ENCODE measurements around the gene BCL11B. TPM values are rescaled to one million over a fixed set of nuclear protein-coding genes. Genes with fewer than 3 reads are reported as not detected.

The BCL11B gene
- total and polyA plus RNA-seq, 4 donors: 0.04 to 0.42 (median 0.16) TPM

DNA sequence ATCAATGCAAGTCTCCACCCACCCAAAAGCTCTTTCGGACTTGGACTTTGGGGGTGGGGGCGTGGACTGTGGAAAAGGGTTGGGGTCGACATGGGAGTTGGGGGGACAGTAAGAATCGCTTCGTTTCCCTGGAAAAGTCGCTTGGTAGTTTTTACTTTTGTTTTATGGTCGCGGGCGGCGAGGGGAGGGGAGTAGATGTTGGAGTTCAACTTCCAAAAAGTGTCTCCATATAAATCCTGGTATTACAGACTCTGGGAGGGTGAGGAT, 568 bp upstream of the BCL11B start:
- Histone ChIP-seq H3K4me3 (ENCODE audit: low read depth in 1 of 3, low read length in 3 of 3) (peak overlapping the region in 1 of 3 donors; percentile 49), H3K36me3 (ENCODE audit: control insufficient read depth in 4 of 4, insufficient read depth in 3 of 4, low read depth in 1 of 4, low read length in 3 of 4) (no peaks in the 10 kb centered on the region), H3K27ac (ENCODE audit: low read depth in 1 of 2, low read length in 2 of 2) (no peak overlapping the region), H3K9ac (ENCODE audit: low read depth in 1 of 2, low read length in 2 of 2) (no peak overlapping the region), H3K4me1 (ENCODE audit: control insufficient read depth in 4 of 4, insufficient read depth in 4 of 4, low read length in 3 of 4) (peaks cover 31 to 43% (median 33%) of the 10 kb centered on the region in 4 donors), H3K27me3 (ENCODE audit: control insufficient read depth in 4 of 4, insufficient read depth in 4 of 4, low read length in 3 of 4) (peaks cover 0 to 15% (median 6%) of the 10 kb centered on the region in 4 donors), H3K9me3 (ENCODE audit: control insufficient read depth in 4 of 4, low read length in 3 of 4) (no peaks in the 10 kb centered on the region)
- WGBS: 5% methylated on average over 10 of the region's 10 CpGs
- TF ChIP-seq TAF1 (conservative IDR thresholded peaks at IDR 0.05) (no peak), JUND (IDR thresholded peaks at IDR 0.05) (no peak), HNF4G (IDR thresholded peaks at IDR 0.05) (no peak), HNF4A (conservative IDR thresholded peaks at IDR 0.05) (no peak), RXRA (IDR thresholded peaks at IDR 0.05) (no peak), EGR1 (IDR thresholded peaks at IDR 0.05; ENCODE audit: low read depth in 2 of 2) (no peak), FOXA2 (IDR thresholded peaks at IDR 0.05) (no peak), NR2F2 (IDR thresholded peaks at IDR 0.05) (no peak), FOXA1 (IDR thresholded peaks at IDR 0.05) (no peak), SP1 (IDR thresholded peaks at IDR 0.05) (no peak), YY1 (IDR thresholded peaks at IDR 0.05) (no peak)
- TF ChIP-seq, protein P1, sequence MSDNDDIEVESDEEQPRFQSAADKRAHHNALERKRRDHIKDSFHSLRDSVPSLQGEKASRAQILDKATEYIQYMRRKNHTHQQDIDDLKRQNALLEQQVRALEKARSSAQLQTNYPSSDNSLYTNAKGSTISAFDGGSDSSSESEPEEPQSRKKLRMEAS (IDR thresholded peaks at IDR 0.05): no peak
- no peak for DNase-seq (ENCODE audit: low spot score)

DNA sequence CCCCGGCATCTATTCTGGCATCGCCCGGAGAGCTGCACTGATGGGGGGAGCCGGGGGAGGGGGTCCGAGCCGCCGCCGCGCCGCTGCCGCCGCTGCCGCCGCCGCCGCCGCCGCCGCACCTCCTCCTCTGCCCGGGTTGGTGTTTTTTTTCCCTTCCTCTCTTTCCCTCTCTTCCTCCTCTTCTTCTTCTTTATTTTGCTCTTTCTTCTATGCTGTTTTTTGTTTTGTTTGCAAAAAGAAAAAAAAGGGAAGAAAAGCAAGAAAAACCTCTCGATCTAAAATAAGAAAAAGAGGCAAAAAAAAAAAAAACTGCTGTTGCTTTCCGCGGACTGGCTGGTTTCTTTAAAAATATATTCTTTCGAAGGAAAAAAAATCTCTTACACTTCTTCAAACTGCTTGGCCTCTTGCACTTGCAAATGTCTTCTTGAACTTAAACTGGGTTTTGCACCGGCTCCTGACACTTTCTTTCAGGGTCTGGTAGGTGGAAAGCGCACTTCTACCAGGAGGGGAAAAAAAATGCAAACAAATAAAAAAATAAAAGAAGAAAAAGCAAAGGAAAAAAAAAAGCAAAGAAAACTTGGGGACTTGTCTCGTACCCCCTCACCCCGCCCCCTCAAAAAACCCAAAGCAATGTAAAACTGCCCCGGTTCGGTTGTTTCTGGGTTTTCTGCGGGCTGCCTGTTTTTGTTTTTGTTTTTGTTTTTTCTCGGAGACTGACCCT, 616 bp downstream of the BCL11B start:
- Histone ChIP-seq H3K9me3 (ENCODE audit: control insufficient read depth in 4 of 4, low read length in 3 of 4) (no peaks in the 10 kb centered on the region), H3K27me3 (ENCODE audit: control insufficient read depth in 4 of 4, insufficient read depth in 4 of 4, low read length in 3 of 4) (peaks cover 0 to 19% (median 8%) of the 10 kb centered on the region in 4 donors), H3K4me1 (ENCODE audit: control insufficient read depth in 4 of 4, insufficient read depth in 4 of 4, low read length in 3 of 4) (peaks cover 31 to 44% (median 33%) of the 10 kb centered on the region in 4 donors), H3K4me3 (ENCODE audit: low read depth in 1 of 3, low read length in 3 of 3) (peak overlapping the region in 2 of 3 donors; percentile 28 to 49), H3K27ac (ENCODE audit: low read depth in 1 of 2, low read length in 2 of 2) (peak overlapping the region in 1 of 2 donors; percentile 35), H3K36me3 (ENCODE audit: control insufficient read depth in 4 of 4, insufficient read depth in 3 of 4, low read depth in 1 of 4, low read length in 3 of 4) (no peaks in the 10 kb centered on the region), H3K9ac (ENCODE audit: low read depth in 1 of 2, low read length in 2 of 2) (no peak overlapping the region)
- no peak for TF ChIP-seq YY1 (IDR thresholded peaks at IDR 0.05)
- TF ChIP-seq ZBTB33 (IDR thresholded peaks at IDR 0.05): no peak
- TF ChIP-seq GABPA (IDR thresholded peaks at IDR 0.05 in 1 of 2, conservative IDR thresholded peaks at IDR 0.05 in 1 of 2): no peak
- TF ChIP-seq, protein P1 (IDR thresholded peaks at IDR 0.05): no peak
- no peak for TF ChIP-seq FOXA1 (IDR thresholded peaks at IDR 0.05)
- TF ChIP-seq EGR1 (IDR thresholded peaks at IDR 0.05; ENCODE audit: low read depth in 2 of 2): no peak
- DNase-seq (ENCODE audit: low spot score): no peak
- WGBS: 2% methylated on average over 32 of the region's 32 CpGs

- Histone ChIP-seq H3K4me1 (ENCODE audit: control insufficient read depth in 4 of 4, insufficient read depth in 4 of 4, low read length in 3 of 4) (peaks cover 31 to 46% (median 33%) of the 10 kb centered on the region in 4 donors), H3K9ac (ENCODE audit: low read depth in 1 of 2, low read length in 2 of 2) (no peak overlapping the region), H3K9me3 (ENCODE audit: control insufficient read depth in 4 of 4, low read length in 3 of 4) (no peaks in the 10 kb centered on the region), H3K27me3 (ENCODE audit: control insufficient read depth in 4 of 4, insufficient read depth in 4 of 4, low read length in 3 of 4) (peaks cover 0 to 22% (median 8%) of the 10 kb centered on the region in 4 donors), H3K36me3 (ENCODE audit: control insufficient read depth in 4 of 4, insufficient read depth in 3 of 4, low read depth in 1 of 4, low read length in 3 of 4) (no peaks in the 10 kb centered on the region), H3K4me3 (ENCODE audit: low read depth in 1 of 3, low read length in 3 of 3) (peak overlapping the region in 1 of 3 donors; percentile 34), H3K27ac (ENCODE audit: low read depth in 1 of 2, low read length in 2 of 2) (no peak overlapping the region)
- TF ChIP-seq EGR1 (IDR thresholded peaks at IDR 0.05; ENCODE audit: low read depth in 2 of 2): no peak
- TF ChIP-seq RXRA (IDR thresholded peaks at IDR 0.05): no peak
- no peak for TF ChIP-seq YY1 (IDR thresholded peaks at IDR 0.05)
- TF ChIP-seq HNF4A (conservative IDR thresholded peaks at IDR 0.05): no peak
- no peak for DNase-seq (ENCODE audit: low spot score)
- 3% methylated on average over 80 of the region's 80 CpGs for WGBS
These were observed 1.4 kb downstream of the BCL11B start for GRCh38 chr14:99270458-99271220.

All from liver (tissue), 9 donors.